ENCODE data around the gene AP3S2.

Gene AP3S2

DNA sequence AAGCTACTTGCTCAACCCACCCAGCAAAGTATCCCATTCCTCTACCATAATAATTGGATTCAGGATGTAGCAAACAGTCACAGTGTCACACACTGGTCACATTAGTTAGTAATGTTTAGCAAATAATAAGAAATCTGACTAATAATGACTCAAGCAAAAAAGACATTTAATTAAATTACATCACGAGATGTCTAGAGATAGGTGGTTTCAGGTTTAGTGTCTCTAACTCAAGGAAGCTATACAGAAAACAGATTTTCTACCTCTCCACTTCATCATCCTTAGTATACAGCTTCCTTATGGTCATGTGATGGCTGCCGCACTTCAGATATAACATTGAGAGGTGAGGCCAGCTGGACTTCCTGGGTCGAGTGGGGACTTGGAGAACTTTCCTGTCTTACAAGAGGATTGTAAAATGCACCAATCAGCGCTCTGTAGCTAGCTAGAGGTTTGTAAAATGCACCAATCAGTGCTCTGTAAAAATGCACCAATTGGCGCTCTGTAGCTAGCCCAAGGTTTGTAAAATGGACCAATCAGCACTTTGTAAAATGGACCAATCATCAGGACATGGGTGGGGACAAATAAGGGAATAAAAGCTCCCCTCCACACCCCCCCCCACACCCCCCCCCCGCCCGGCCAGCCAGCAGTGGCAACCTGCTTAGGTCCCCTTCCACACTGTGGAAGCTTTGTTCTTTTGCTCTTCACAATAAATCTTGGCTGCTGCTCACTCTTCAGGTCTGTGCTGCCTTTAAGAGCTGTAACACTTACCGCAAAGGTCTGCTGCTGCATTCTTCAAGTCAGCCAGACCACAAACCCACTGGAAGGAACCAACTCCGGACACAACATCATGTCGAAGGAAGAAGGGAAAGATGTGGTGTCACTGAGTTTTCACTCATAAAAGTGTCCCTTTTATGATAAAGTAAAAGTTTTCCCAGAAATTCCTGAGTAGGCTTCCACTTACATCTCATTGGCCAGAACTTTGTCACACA lies 43.9 kb upstream of the AP3S2 start:
- Histone ChIP-seq H3K9ac (ENCODE audit: low read length) (no peak overlapping the region), H2AFZ (ENCODE audit: low read depth, low read length, severe bottlenecking) (no peak overlapping the region), H3K27me3 (ENCODE audit: low read length) (no peaks in the 10 kb centered on the region), H3K9me2 (replicated peaks; ENCODE audit: insufficient read depth, low read length) (no peaks in the 10 kb centered on the region), H3K4me2 (ENCODE audit: low read depth, low read length, poor library complexity, severe bottlenecking) (no peak overlapping the region), H3K36me3 (ENCODE audit: low read length) (no peaks in the 10 kb centered on the region), H3K9me3 (ENCODE audit: insufficient read depth, low read length) (no peaks in the 10 kb centered on the region), H3K4me3 (ENCODE audit: insufficient read depth, low read length, poor library complexity, severe bottlenecking) (no peak overlapping the region), H3K27ac (ENCODE audit: low read depth, low read length) (no peak overlapping the region), H3K79me2 (ENCODE audit: insufficient read depth, low read length) (no peaks in the 10 kb centered on the region), H4K20me1 (ENCODE audit: low read depth, low read length) (no peaks in the 10 kb centered on the region), H3F3A (ENCODE audit: insufficient read depth) (no peaks in the 10 kb centered on the region)
- TF ChIP-seq, protein P1, sequence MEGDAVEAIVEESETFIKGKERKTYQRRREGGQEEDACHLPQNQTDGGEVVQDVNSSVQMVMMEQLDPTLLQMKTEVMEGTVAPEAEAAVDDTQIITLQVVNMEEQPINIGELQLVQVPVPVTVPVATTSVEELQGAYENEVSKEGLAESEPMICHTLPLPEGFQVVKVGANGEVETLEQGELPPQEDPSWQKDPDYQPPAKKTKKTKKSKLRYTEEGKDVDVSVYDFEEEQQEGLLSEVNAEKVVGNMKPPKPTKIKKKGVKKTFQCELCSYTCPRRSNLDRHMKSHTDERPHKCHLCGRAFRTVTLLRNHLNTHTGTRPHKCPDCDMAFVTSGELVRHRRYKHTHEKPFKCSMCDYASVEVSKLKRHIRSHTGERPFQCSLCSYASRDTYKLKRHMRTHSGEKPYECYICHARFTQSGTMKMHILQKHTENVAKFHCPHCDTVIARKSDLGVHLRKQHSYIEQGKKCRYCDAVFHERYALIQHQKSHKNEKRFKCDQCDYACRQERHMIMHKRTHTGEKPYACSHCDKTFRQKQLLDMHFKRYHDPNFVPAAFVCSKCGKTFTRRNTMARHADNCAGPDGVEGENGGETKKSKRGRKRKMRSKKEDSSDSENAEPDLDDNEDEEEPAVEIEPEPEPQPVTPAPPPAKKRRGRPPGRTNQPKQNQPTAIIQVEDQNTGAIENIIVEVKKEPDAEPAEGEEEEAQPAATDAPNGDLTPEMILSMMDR (IDR thresholded peaks at IDR 0.05; ENCODE audit: insufficient read depth, low read length, poor library complexity, severe bottlenecking) = no peak

DNA sequence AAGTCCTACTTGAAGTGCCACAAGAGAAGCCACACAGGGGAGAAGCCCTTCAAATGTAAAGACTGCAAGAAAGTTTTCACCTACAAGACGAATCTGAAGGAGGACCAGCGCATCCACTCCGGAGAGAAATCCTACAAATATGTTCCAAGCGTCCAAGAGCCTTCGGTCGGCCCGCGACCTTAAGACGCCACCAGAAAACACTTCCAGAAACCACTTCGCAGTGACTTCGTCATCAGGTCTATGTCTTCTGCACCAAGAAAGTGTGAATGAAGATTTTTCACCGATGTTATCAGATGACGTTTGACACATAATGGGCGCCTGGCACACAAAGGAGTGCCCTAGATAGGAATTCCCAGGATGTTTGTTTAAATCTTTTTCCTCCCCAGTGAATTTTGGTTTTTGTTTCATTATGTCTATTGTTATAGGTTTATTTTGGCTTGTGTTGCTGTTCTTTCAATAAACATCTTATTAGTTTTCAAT lies 43.0 kb upstream of the AP3S2 start:
- H4K20me1 ChIP-seq (ENCODE audit: low read depth, low read length) = no peaks in the 10 kb centered on the region
- H3F3A ChIP-seq (ENCODE audit: insufficient read depth) = no peaks in the 10 kb centered on the region
- H3K27ac ChIP-seq (ENCODE audit: low read depth, low read length) = no peak overlapping the region
- H3K9ac ChIP-seq (ENCODE audit: low read length) = no peak overlapping the region
- TF ChIP-seq EZH2phosphoT487 (conservative IDR thresholded peaks at IDR 0.05; ENCODE audit: low read length) = no peak
- TF ChIP-seq, protein P1 (IDR thresholded peaks at IDR 0.05; ENCODE audit: insufficient read depth, low read length, poor library complexity, severe bottlenecking) = no peak
- H3K9me2 ChIP-seq (replicated peaks; ENCODE audit: insufficient read depth, low read length) = no peaks in the 10 kb centered on the region
- H3K4me2 ChIP-seq (ENCODE audit: low read depth, low read length, poor library complexity, severe bottlenecking) = no peak overlapping the region
- H2AFZ ChIP-seq (ENCODE audit: low read depth, low read length, severe bottlenecking) = no peak overlapping the region
- H3K27me3 ChIP-seq (ENCODE audit: low read length) = no peaks in the 10 kb centered on the region
- no peaks in the 10 kb centered on the region for H3K79me2 ChIP-seq (ENCODE audit: insufficient read depth, low read length)
- H3K9me3 ChIP-seq (ENCODE audit: insufficient read depth, low read length) = no peaks in the 10 kb centered on the region
- no peaks in the 10 kb centered on the region for H3K36me3 ChIP-seq (ENCODE audit: low read length)
- no peak overlapping the region for H3K4me3 ChIP-seq (ENCODE audit: insufficient read depth, low read length, poor library complexity, severe bottlenecking)

DNA sequence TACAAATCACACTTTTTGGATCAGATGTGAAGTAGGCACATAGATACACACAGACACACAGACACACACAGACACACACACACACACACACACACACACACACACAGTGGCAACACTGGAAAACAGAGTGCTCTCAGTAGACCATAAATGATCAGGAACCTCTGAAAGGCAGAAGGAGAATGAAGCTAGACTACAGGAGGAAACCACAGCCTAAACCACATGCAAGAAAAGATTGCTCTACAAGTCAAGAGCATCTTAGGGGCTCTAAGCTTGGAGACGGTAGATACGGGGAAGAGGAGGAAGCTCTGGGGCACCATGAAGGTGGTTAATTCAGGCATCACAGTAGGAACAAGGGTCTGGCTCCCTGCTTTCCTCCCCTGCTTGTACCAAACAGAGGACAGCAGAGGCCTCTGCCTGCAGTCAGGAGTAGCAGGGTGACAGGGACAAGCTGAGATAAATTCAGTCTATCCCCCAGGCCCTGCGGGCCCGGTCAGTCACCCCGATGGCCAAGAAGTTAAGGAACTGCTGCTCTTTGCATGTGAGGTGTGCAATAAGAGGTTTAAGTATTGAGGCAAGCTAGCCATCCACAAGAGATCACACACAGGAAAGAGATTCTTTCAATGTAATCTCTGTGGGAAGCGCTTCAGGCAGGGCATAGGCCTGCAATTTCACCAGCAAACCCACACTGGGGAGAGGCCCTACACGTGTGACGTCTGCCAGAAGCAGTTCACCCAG lies 42.4 kb upstream of the AP3S2 start:
- Histone ChIP-seq H3K9me2 (replicated peaks; ENCODE audit: insufficient read depth, low read length) (no peaks in the 10 kb centered on the region), H3K36me3 (ENCODE audit: low read length) (no peaks in the 10 kb centered on the region), H4K20me1 (ENCODE audit: low read depth, low read length) (no peaks in the 10 kb centered on the region), H3K27me3 (ENCODE audit: low read length) (no peaks in the 10 kb centered on the region), H3K4me3 (ENCODE audit: insufficient read depth, low read length, poor library complexity, severe bottlenecking) (no peak overlapping the region), H3F3A (ENCODE audit: insufficient read depth) (no peaks in the 10 kb centered on the region), H3K9me3 (ENCODE audit: insufficient read depth, low read length) (no peaks in the 10 kb centered on the region), H3K79me2 (ENCODE audit: insufficient read depth, low read length) (no peaks in the 10 kb centered on the region), H3K27ac (ENCODE audit: low read depth, low read length) (no peak overlapping the region), H3K9ac (ENCODE audit: low read length) (no peak overlapping the region), H2AFZ (ENCODE audit: low read depth, low read length, severe bottlenecking) (no peak overlapping the region), H3K4me2 (ENCODE audit: low read depth, low read length, poor library complexity, severe bottlenecking) (no peak overlapping the region)
- TF ChIP-seq, protein P1 (IDR thresholded peaks at IDR 0.05; ENCODE audit: insufficient read depth, low read length, poor library complexity, severe bottlenecking) = no peak
- TF ChIP-seq EZH2phosphoT487 (conservative IDR thresholded peaks at IDR 0.05; ENCODE audit: low read length) = no peak
